HG03521 (cell line): ENCODE results near the gene VAMP4.
"Not testable (repeated sequence)": the region's sequence is repeated elsewhere in the genome, so short reads cannot be mapped to it uniquely, and the experiment has no call there.

Experiments used
- ATAC-seq: cut with Tn5 transposase; IDR thresholded peaks from one replicate; pipeline ENCODE4 v1.9.1; 2021; ENCODE audit warnings: mild to moderate bottlenecking, moderate library complexity; ENCODE audit not compliant: unreplicated experiment

The VAMP4 gene

GRCh38 chr1:171707583-171707982, 34.3 kb downstream of the VAMP4 start:
- no peak for ATAC-seq

- ATAC-seq = no peak
Measured at GRCh38 chr1:171702598-171702997, 39.3 kb downstream of the VAMP4 start.

DNA sequence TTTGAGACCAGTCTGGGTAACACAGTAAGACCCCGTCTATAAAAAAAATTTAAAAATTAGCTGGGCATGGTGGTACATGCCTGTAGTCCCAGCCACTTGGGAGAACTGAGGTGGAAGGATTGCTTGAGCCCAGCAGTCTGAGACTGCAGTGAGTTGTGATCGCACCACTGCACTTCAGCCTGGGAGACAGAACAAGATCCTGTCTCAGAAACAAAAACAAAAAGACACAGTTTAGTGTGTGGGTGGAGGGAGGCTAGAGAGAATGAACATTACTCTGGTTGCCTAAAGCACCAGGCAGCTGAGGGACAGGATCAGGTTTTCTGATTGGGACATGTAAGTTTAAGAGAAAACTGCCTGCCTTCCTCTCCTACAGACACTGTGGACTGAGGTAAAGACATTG, 42.3 kb downstream of the VAMP4 start:
- ATAC-seq = no peak

GRCh38 chr1:171695772-171696171, 46.1 kb downstream of the VAMP4 start:
- ATAC-seq = not testable (repeated sequence)

GRCh38 chr1:171693541-171693940, 48.3 kb downstream of the VAMP4 start:
- not testable (repeated sequence) for ATAC-seq

DNA sequence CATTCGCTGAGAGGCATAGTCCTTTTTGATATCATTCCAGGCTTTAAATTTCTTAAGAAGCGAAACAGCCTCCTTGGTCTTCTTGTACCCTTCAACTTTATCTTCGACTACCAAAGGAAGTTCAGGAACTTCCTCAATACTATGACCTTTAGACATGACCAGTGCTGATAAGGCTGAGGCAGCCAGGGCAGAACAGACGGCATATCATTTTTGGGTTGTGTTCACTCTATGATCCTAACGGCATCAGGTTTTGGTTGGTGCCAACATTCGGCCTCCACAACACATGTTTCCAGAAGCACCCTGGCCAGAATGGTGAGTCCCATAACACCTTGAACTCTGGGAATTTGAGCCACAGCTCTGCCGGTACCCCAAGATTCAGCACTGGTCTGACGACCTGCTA, 58.0 kb downstream of the VAMP4 start:
- ATAC-seq = no peak

- ATAC-seq = no peak
Measured at GRCh38 chr1:171680339-171680738, 61.5 kb downstream of the VAMP4 start.

- no peak for ATAC-seq
Measured at GRCh38 chr1:171676823-171677222, 65.0 kb downstream of the VAMP4 start.

- no peak for ATAC-seq
Measured at GRCh38 chr1:171674431-171675405, 67.1 kb downstream of the VAMP4 start.

DNA sequence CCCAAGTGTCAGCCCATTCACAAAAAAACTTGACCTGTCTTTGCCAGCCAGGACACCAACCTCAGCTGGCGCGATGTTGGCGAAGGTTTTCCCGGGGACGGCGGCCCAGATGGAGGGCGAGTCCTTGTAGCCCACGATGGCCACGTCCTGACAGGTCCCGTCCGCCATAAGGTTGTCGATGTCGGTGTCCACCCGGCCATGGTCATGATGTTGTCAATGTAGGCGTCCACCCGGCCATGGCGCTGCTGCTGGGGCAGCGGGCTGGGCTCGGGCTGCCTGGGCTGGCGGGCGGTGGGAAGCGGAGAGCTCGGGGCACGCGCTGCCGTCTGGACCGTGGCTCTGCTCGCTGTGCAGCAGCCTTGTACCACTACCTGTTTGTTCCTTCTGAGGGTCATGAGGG, 71.1 kb downstream of the VAMP4 start:
- ATAC-seq = no peak

GRCh38 chr1:171668372-171668771, 73.5 kb downstream of the VAMP4 start:
- no peak for ATAC-seq

- no peak for ATAC-seq
Measured at GRCh38 chr1:171666114-171666769, 75.6 kb downstream of the VAMP4 start.

DNA sequence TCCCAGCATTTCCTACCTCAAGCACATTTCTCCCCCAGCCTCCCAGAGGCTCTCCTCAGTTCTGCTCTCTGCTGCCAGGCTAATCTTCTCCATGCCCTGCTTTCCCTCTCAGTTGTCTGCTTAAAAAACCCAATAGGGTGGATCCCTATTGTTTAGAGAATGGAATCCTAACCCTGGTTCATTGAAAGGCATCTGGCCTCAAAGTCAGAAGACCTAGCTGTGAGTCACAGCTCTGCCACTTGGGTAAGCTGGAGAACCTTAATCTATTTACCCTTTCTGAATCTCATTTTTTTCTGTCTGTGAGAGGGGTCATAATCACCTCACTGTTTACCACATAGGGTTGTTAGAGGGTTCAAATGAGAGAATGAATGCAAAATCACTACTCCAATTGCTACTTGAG, 76.9 kb downstream of the VAMP4 start:
- no peak for ATAC-seq

DNA sequence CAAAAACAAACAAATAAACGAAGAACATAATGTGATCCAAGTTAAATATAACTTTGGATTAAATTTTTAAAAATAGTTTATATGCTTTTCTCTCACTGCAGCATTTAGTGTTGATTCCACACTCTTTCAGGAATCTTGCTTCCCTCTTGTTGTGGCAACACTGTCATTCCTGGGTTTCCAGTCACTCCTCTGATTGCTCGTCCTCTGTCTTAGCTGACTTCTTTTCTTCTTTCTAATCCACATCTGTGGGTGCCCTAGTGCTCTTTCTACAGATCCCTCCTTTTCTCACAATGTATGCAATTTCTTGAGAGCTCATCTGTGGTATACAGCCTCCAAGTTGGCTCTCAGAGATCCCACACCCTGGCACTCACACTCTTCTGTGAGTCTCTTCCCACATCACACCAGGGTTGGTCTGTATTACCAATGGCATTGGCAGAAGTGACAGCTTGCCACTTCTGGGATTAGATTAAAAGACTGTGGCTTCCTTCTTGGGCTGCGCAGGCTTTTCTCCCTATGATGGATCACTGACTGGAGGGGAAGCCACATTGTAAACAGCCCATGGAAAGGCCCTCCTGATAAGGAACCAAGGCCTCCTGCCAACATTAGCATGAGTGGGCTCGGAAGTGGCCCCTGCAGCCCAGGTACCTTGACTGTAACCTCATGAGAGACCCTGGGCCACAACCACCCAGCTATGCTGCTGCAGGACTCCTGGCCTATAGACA, 77.8 kb downstream of the VAMP4 start:
- no peak for ATAC-seq

DNA sequence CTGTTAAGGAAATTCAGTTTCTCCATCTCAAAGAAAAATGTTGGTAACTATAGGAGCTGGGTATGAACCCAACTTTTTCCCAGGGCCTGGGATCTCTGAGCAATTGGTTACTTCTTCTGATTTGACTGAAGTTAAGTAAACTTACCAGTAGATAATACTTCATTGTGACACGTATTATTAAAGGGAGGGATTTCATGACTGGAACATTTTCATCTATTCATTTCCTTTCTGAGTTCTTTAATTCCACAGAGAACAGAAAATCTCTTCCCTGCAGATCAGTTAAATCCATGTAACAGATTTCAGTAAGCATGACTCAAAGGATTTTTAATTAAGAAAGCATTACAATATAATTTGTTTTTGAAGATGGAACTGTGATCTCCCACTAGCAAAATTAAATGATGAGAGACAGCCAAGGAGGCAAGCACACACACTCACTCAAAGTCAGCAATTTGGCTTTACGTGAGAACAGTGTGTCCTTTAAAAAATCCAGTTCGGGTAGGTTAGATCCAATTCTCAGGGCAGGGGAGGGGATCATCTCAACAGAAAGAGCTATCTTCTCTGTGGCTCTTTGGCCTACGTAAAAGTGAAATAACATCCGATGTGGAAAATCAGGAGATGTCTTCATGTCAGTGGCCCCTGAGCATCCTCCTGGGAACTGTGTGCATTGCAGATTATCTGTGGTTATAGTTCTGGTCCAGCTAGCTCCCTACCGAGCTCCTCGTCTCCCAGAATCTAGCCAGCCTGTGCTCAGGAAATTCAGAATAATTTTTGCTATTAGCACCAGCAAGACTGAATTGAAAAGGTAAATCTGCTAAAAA, 78.6 kb downstream of the VAMP4 start:
- ATAC-seq = no peak

DNA sequence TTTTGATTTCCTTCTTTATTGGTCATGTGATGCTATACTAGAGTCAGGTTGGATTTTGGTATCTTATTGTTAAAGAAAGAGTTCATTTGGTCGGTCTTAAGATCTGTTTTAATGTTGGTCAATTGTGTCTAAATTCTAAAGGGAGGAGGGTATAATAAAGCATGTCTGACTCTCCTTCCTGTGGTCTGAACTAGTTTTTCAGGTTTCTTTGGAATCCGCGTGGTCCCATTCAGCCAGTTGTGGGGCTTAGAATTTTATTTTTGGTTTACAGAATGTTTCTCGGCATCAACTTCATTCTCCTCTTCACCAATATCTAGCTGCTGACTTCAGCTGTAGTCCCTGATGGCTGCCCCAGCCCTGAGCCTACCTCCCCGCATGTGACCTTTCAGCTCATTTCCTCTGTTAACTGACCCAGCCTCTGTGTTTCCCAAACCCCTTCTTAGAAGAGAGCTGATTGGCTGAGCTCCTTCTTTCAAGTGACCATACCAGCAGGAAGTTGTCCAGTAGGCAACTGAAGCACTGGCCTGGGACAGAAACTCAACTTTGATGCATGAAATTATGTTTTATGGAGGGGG, 80.7 kb downstream of the VAMP4 start:
- no peak for ATAC-seq

GRCh38 chr1:171656206-171656605, 85.7 kb downstream of the VAMP4 start:
- ATAC-seq = not testable (repeated sequence)

DNA sequence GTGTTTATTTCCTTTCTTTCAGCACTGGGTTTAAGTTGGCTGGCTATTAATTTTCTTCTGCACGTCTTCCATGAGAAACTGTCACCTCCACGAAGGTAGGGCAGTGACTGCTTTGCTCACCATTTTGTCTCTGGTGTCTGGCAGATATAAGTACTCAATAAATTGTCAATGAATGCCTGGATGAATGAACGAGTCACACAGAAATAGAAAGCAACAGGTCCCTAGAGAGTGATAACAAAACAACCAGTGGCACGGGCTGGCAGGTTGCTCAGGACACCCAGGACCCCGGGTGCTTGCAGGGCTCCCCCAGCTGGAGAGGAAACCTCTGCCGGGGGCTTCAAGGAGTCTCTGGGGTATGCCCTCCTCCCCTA, 86.1 kb downstream of the VAMP4 start:
- ATAC-seq = no peak

GRCh38 chr1:171654942-171655745, 86.7 kb downstream of the VAMP4 start:
- ATAC-seq = no peak
